Hepatocyte (in vitro differentiated cells): ENCODE results near the gene LRRC31.

ENCODE experiments used
- CTCF ChIP-seq: fragments of 200-600 bp; sonication (generic); IDR thresholded peaks from 2 replicates; pipeline ENCODE4 v1.5.1; 2016; ENCODE audit warnings: antibody characterized with exemption, mild to moderate bottlenecking; ENCODE audit not compliant: poor library complexity
- EZH2 ChIP-seq: fragments of 200-600 bp; sonication (generic); IDR thresholded peaks from 2 replicates; pipeline ENCODE4 v1.6.1; 2016; ENCODE audit warnings: antibody characterized with exemption, mild to moderate bottlenecking, borderline replicate concordance
- EZH2phosphoT487 ChIP-seq: fragments of 200-600 bp; sonication (generic); IDR thresholded peaks from one replicate; pipeline ENCODE4 v1.6.1; 2018; ENCODE audit warnings: antibody characterized with exemption, mild to moderate bottlenecking, low read depth, moderate library complexity; ENCODE audit not compliant: unreplicated experiment, severe bottlenecking

GRCh38 chr3:169846458-169847193 lies 23.1 kb downstream of the LRRC31 start:
- no peak for TF ChIP-seq EZH2
- no peak for TF ChIP-seq EZH2phosphoT487
- no peak for TF ChIP-seq CTCF
